Endothelial cell of umbilical vein (primary cell): ENCODE measurements around the gene CHAC1. TPM values are rescaled to one million over a fixed set of nuclear protein-coding genes. Genes with fewer than 3 reads are reported as not detected.

Experiments used
- BruUV-seq: library from RNA; stranded (reverse); fragments of 400-500 nt; replicated peaks from 2 replicates; lab custom pipeline; 2021; lab: Mats Ljungman, UMichigan
- CTCF ChIA-PET: fragments of 300-600, 350-600 bp; sonication (Branson Sonifier 250); formaldehyde crosslinking; loops from one replicate; lab custom pipeline; 2021; ENCODE audit warnings: antibody characterized with exemption, inconsistent platforms; lab: Charles Lee
- POLR2A ChIA-PET: fragments of 300-600, 350-600 bp; sonication (Branson Sonifier 250); formaldehyde crosslinking; loops from one replicate; lab custom pipeline; 2021; ENCODE audit warnings: antibody characterized with exemption, inconsistent platforms; lab: Charles Lee
- DNase-seq: peaks from one replicate; pipeline ENCODE4 v3.0.0-alpha.2; 2011; ENCODE audit warnings: low read depth, low spot score
- FAIRE-seq: peaks from 2 replicates; lab custom pipeline; 2011; peaks lifted over from hg19 to GRCh38; lab: Jason Lieb, UNC
- H2AFZ ChIP-seq: 2 replicates; pipeline ENCODE4 v1.6.0; 2012; ENCODE audit warnings: low read depth, low read length, control low read depth, inconsistent platforms
- H3K27ac ChIP-seq: 2 replicates; pipeline ENCODE4 v1.5.1; 2011; ENCODE audit warnings: low read depth, mild to moderate bottlenecking, control low read depth, low read length, moderate library complexity; ENCODE audit not compliant: insufficient read depth
- H3K27me3 ChIP-seq, 2 experiments: 2 replicates each; pipeline versions ENCODE4 v1.6.0 to v1.6.1; 2011; ENCODE audit warnings: low read length in 2 of 2, mixed read lengths in 1 of 2; ENCODE audit not compliant: control insufficient read depth in 2 of 2, insufficient read depth in 2 of 2
- H3K36me3 ChIP-seq, 2 experiments: 2 replicates in 1 of 2; 3 replicates in 1 of 2; pipeline ENCODE4 v1.5.1; 2011; ENCODE audit warnings: low read length in 2 of 2, mild to moderate bottlenecking in 1 of 2, moderate library complexity in 1 of 2; ENCODE audit not compliant: control insufficient read depth in 2 of 2, insufficient read depth in 2 of 2; ENCODE audit errors: extremely low read depth in 1 of 2
- H3K4me1 ChIP-seq: 3 replicates; pipeline ENCODE4 v1.5.1; 2011; ENCODE audit warnings: mild to moderate bottlenecking, low read length; ENCODE audit not compliant: control insufficient read depth, insufficient read depth; ENCODE audit errors: extremely low read depth
- H3K4me2 ChIP-seq: 2 replicates; pipeline ENCODE4 v1.6.1; 2011; ENCODE audit warnings: low read length, control low read depth, mixed read lengths; ENCODE audit not compliant: insufficient read depth
- H3K4me3 ChIP-seq, 3 experiments: fragments of 200-600 bp in 1 of 3; sonication (generic), shearing (Covaris generic) in 1 of 3; replicated peaks in 1 of 3; 2 replicates each; pipeline ENCODE4 v1.5.1; 2011 to 2016; ENCODE audit warnings: control low read depth in 3 of 3, low read length in 3 of 3, mild to moderate bottlenecking in 2 of 3, inconsistent platforms in 1 of 3, low read depth in 1 of 3, moderate library complexity in 1 of 3; ENCODE audit not compliant: insufficient read depth in 1 of 3
- H3K79me2 ChIP-seq: 2 replicates; pipeline ENCODE4 v1.6.0; 2012; ENCODE audit warnings: low read length, inconsistent platforms; ENCODE audit not compliant: control insufficient read depth, insufficient read depth
- H3K9ac ChIP-seq: replicated peaks from 2 replicates; pipeline ENCODE3; 2011; ENCODE audit warnings: low read length, control low read depth; ENCODE audit not compliant: insufficient read depth; ENCODE audit errors: extremely low read depth
- H3K9me1 ChIP-seq: replicated peaks from 3 replicates; pipeline ENCODE4 v1.6.0; 2011; ENCODE audit warnings: mild to moderate bottlenecking, low read length; ENCODE audit not compliant: control insufficient read depth, insufficient read depth; ENCODE audit errors: extremely low read depth
- H3K9me3 ChIP-seq: replicated peaks from 2 replicates; pipeline ENCODE4 v1.5.1; 2012; ENCODE audit warnings: low read length, inconsistent platforms; ENCODE audit not compliant: control insufficient read depth, insufficient read depth
- H4K20me1 ChIP-seq: replicated peaks from 2 replicates; pipeline ENCODE3; 2011; ENCODE audit warnings: mild to moderate bottlenecking, low read length; ENCODE audit not compliant: control insufficient read depth, insufficient read depth; ENCODE audit errors: extremely low read depth
- FOS ChIP-seq: IDR thresholded peaks from 2 replicates; pipeline ENCODE4 v1.6.1; 2011; ENCODE audit warnings: mild to moderate bottlenecking, low read length, moderate library complexity, borderline replicate concordance; ENCODE audit not compliant: insufficient read depth
- GATA2 ChIP-seq: IDR thresholded peaks from 2 replicates; pipeline ENCODE4 v1.7.0; 2011; ENCODE audit warnings: low read depth, mild to moderate bottlenecking, moderate library complexity, mixed read lengths, low read length; ENCODE audit not compliant: insufficient read length, insufficient read depth
- JUN ChIP-seq: IDR thresholded peaks from 2 replicates; pipeline ENCODE4 v1.6.1; 2011; ENCODE audit warnings: borderline replicate concordance, low read depth; ENCODE audit not compliant: insufficient read length, insufficient read depth
- MAX ChIP-seq: IDR thresholded peaks from 2 replicates; pipeline ENCODE4 v1.6.1; 2011; ENCODE audit not compliant: insufficient read depth, insufficient read length
- MYC ChIP-seq: IDR thresholded peaks from one replicate; pipeline ENCODE4 v1.6.1; 2011; ENCODE audit warnings: mild to moderate bottlenecking, low read depth, low read length
- POLR2A ChIP-seq: IDR thresholded peaks from 2 replicates; pipeline ENCODE4 v1.6.1; 2012; ENCODE audit warnings: low read depth, mild to moderate bottlenecking, control low read depth, low read length
- POLR2AphosphoS5 ChIP-seq: IDR thresholded peaks from 2 replicates; pipeline ENCODE4 v1.6.1; 2012; ENCODE audit warnings: low read depth, mild to moderate bottlenecking, control low read depth, low read length, moderate library complexity; ENCODE audit not compliant: insufficient read depth
- dilution Hi-C: fragments of 300-500 bp; cut with MboI; formaldehyde crosslinking; loops from one replicate; pipeline ENCODE4 v1.15.0; 2019; ENCODE audit warnings: low sequenced_read_pairs; ENCODE audit not compliant: extremely low pct_ligation_motif_present
- intact Hi-C: fragments of 100-400 bp; cut with micrococcal nuclease; formaldehyde crosslinking; loops from one replicate; pipeline ENCODE4 v1.10.0; 2022
- polyA plus RNA-seq, 4 experiments: library from polyadenylated mRNA; depleted of rRNA in 3 of 4; stranded (reverse) in 3 of 4; unstranded in 1 of 4; fragments of >200 nt; gene quantifications; 2 replicates each; pipeline versions ENCODE4 v1.2.1 to v1.2.3, GENCODE V29; 2011 to 2012; ENCODE audit warnings: missing spikeins in 1 of 4
- total RNA-seq: library from RNA; stranded (reverse); gene quantifications from 2 replicates; pipeline ENCODE4 v1.2.3, GENCODE V29; 2021
- TF ChIP-seq, protein P1 (sequence below), 2 donors: IDR thresholded peaks; 1 replicate in 1 of 2; 2 replicates in 1 of 2; pipeline ENCODE4 v1.5.1; 2011; ENCODE audit warnings: low read length in 2 of 2, mild to moderate bottlenecking in 2 of 2, moderate library complexity in 2 of 2, control low read depth in 1 of 2, inconsistent platforms in 1 of 2, low read depth in 1 of 2; ENCODE audit not compliant: insufficient read depth in 1 of 2; ENCODE audit errors: extremely low read depth in 1 of 2

Gene CHAC1
- total and polyA plus RNA-seq, 2 donors (not counting 3 experiments of a cell fraction or from before 2014, with no cell fraction given): 4.6 to 25.7 TPM

GRCh38 chr15:40911141-40911540 lies 42.1 kb upstream of the CHAC1 start:
- H3K4me1 ChIP-seq: peaks cover 36% of the 10 kb centered on the region
- H3K9me3 ChIP-seq: no peaks in the 10 kb centered on the region
- H3K4me2 ChIP-seq: no peak overlapping the region
- FAIRE-seq (no peak), DNase-seq (no peak)
- no peaks in the 10 kb centered on the region for H3K9me1 ChIP-seq
- no peaks in the 10 kb centered on the region for H3K27me3 ChIP-seq
- dilution Hi-C loops (no loop called here), intact Hi-C loops (no loop called here)
- H3K79me2 ChIP-seq: no peaks in the 10 kb centered on the region
- H3K27ac ChIP-seq: no peak overlapping the region
- TF ChIP-seq MAX (no peak), POLR2AphosphoS5 (no peak), MYC (no peak), POLR2A (no peak), JUN (no peak), FOS (no peak), GATA2 (no peak)
- TF ChIP-seq, protein P1, sequence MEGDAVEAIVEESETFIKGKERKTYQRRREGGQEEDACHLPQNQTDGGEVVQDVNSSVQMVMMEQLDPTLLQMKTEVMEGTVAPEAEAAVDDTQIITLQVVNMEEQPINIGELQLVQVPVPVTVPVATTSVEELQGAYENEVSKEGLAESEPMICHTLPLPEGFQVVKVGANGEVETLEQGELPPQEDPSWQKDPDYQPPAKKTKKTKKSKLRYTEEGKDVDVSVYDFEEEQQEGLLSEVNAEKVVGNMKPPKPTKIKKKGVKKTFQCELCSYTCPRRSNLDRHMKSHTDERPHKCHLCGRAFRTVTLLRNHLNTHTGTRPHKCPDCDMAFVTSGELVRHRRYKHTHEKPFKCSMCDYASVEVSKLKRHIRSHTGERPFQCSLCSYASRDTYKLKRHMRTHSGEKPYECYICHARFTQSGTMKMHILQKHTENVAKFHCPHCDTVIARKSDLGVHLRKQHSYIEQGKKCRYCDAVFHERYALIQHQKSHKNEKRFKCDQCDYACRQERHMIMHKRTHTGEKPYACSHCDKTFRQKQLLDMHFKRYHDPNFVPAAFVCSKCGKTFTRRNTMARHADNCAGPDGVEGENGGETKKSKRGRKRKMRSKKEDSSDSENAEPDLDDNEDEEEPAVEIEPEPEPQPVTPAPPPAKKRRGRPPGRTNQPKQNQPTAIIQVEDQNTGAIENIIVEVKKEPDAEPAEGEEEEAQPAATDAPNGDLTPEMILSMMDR (IDR thresholded peaks at IDR 0.05; ENCODE audit: extremely low read depth in 1 of 2, insufficient read depth in 1 of 2, low read depth in 1 of 2, low read length in 2 of 2): no peak
- no peaks in the 10 kb centered on the region for H4K20me1 ChIP-seq
- POLR2A ChIA-PET: interaction anchor here (1.6 to 2.0 kb wide), 2 partner anchors 17 to 19 kb away, joined by 6 to 8 read pairs; partner anchors contain the start of gene DLL4
- no peaks in the 10 kb centered on the region for H3K36me3 ChIP-seq
- H3K9ac ChIP-seq: no peak overlapping the region
- CTCF ChIA-PET: interaction anchor here (0.7 to 11.3 kb wide), 3 partner anchors 16 to 107 kb away, joined by 3 to 260 read pairs (median 4); partner anchors contain the start of gene DLL4
- no peak overlapping the region for H3K4me3 ChIP-seq
- no TSS peak for BruUV-seq
- H2AFZ ChIP-seq: no peak overlapping the region
